Measurements from ENCODE around the gene CNTF. TPM values are rescaled to one million over a fixed set of nuclear protein-coding genes. Genes with fewer than 3 reads are reported as not detected.

Gene CNTF
- total RNA-seq, 1 experiment from 2014 or later = 1.6 TPM

GRCh38 chr11:58625826-58626460 is 3.5 kb downstream of the CNTF start:
- ATAC-seq = peak; percentile 53
- Histone ChIP-seq H3K4me3 (ENCODE audit: low read length) (no peak overlapping the region), H4K20me1 (ENCODE audit: low read length) (peaks cover 5% of the 10 kb centered on the region; the same call in 1 of the 2 replicates), H3K9ac (ENCODE audit: low read length) (no peak overlapping the region), H3K9me3 (ENCODE audit: low read length) (no peaks in the 10 kb centered on the region), H3K9me2 (replicated peaks; ENCODE audit: low read length) (no peaks in the 10 kb centered on the region), H3K4me1 (ENCODE audit: insufficient read depth, low read length) (peaks cover 35% of the 10 kb centered on the region), H3K4me2 (ENCODE audit: low read length) (no peak overlapping the region), H3K27me3 (ENCODE audit: low read length) (no peaks in the 10 kb centered on the region), H3K79me2 (ENCODE audit: low read length) (no peaks in the 10 kb centered on the region), H3K36me3 (ENCODE audit: low read depth, low read length) (peaks cover 43% of the 10 kb centered on the region), H2AFZ (ENCODE audit: low read length) (no peak overlapping the region), H3F3A (ENCODE audit: low read length, unreplicated experiment) (no peaks in the 10 kb centered on the region), H3K27ac (ENCODE audit: low read length) (no peak overlapping the region)
- no TSS peak for BruUV-seq (replicated peaks)
- TF ChIP-seq EZH2 (IDR thresholded peaks at IDR 0.05; ENCODE audit: low read length, unreplicated experiment) = no peak
- no peak for TF ChIP-seq EZH2phosphoT487 (IDR thresholded peaks at IDR 0.05; ENCODE audit: borderline replicate concordance, low read length)
- no peak for TF ChIP-seq CTCF (conservative IDR thresholded peaks at IDR 0.05; ENCODE audit: low read depth, low read length)
- DNase-seq = peak; percentile 31
- POLR2A ChIA-PET (ENCODE audit: unreplicated experiment) = no interaction called here
- intact Hi-C loops (cut with micrococcal nuclease) = no loop called here
- CTCF ChIA-PET = interaction anchor here (0.6 kb wide), 1 partner anchor 1236 kb away, joined by 4 read pairs; no protein-coding TSS in a partner anchor

- Histone ChIP-seq H3K36me3 (ENCODE audit: low read depth, low read length) (peaks cover 32% of the 10 kb centered on the region), H3K9me2 (replicated peaks; ENCODE audit: low read length) (no peaks in the 10 kb centered on the region), H3K79me2 (ENCODE audit: low read length) (no peaks in the 10 kb centered on the region), H3K4me3 (ENCODE audit: low read length) (no peak overlapping the region), H3K4me2 (ENCODE audit: low read length) (peak overlapping the region; percentile 33), H3K9me3 (ENCODE audit: low read length) (no peaks in the 10 kb centered on the region), H3K27me3 (ENCODE audit: low read length) (no peaks in the 10 kb centered on the region), H3F3A (ENCODE audit: low read length, unreplicated experiment) (no peaks in the 10 kb centered on the region), H3K27ac (ENCODE audit: low read length) (peak overlapping the region; percentile 20), H2AFZ (ENCODE audit: low read length) (no peak overlapping the region), H3K4me1 (ENCODE audit: insufficient read depth, low read length) (peaks cover 35% of the 10 kb centered on the region), H4K20me1 (ENCODE audit: low read length) (peaks cover 5% of the 10 kb centered on the region; the same call in 1 of the 2 replicates), H3K9ac (ENCODE audit: low read length) (no peak overlapping the region)
- intact Hi-C loops (cut with micrococcal nuclease) = no loop called here
- ATAC-seq = no peak
- ChIA-PET CTCF (interaction anchor here (0.6 to 1.3 kb wide), 3 partner anchors 59 to 503 kb away, joined by 4 to 6 read pairs (median 4); no protein-coding TSS in a partner anchor), POLR2A (ENCODE audit: unreplicated experiment) (interaction anchor here (0.7 kb wide), 1 partner anchor 19 kb away, joined by 4 read pairs; no protein-coding TSS in a partner anchor)
- TF ChIP-seq EZH2 (IDR thresholded peaks at IDR 0.05; ENCODE audit: low read length, unreplicated experiment) = no peak
- TF ChIP-seq CTCF (conservative IDR thresholded peaks at IDR 0.05; ENCODE audit: low read depth, low read length) = no peak
- TF ChIP-seq EZH2phosphoT487 (IDR thresholded peaks at IDR 0.05; ENCODE audit: borderline replicate concordance, low read length) = no peak
- no peak for DNase-seq
- BruUV-seq (replicated peaks) = no TSS peak
Observed at GRCh38 chr11:58626934-58627483, 4.5 kb downstream of the CNTF start.

- ATAC-seq (no peak), DNase-seq (no peak)
- H3K27ac ChIP-seq (ENCODE audit: low read length) = no peak overlapping the region
- no peak overlapping the region for H2AFZ ChIP-seq (ENCODE audit: low read length)
- no TSS peak for BruUV-seq (replicated peaks)
- no peak overlapping the region for H3K4me2 ChIP-seq (ENCODE audit: low read length)
- intact Hi-C loops (cut with micrococcal nuclease) = no loop called here
- CTCF ChIA-PET = interaction anchor here (0.6 kb wide), 1 partner anchor 361 kb away, joined by 3 read pairs; the partner anchor contains the start of gene OR10W1
- H3K36me3 ChIP-seq (ENCODE audit: low read depth, low read length) = peaks cover 18% of the 10 kb centered on the region
- H3K9ac ChIP-seq (ENCODE audit: low read length) = no peak overlapping the region
- POLR2A ChIA-PET (ENCODE audit: unreplicated experiment) = no interaction called here
- peaks cover 35% of the 10 kb centered on the region for H3K4me1 ChIP-seq (ENCODE audit: insufficient read depth, low read length)
- H3K9me3 ChIP-seq (ENCODE audit: low read length) = no peaks in the 10 kb centered on the region
- no peaks in the 10 kb centered on the region for H3K27me3 ChIP-seq (ENCODE audit: low read length)
- H3K9me2 ChIP-seq (replicated peaks; ENCODE audit: low read length) = no peaks in the 10 kb centered on the region
- H3F3A ChIP-seq (ENCODE audit: low read length, unreplicated experiment) = no peaks in the 10 kb centered on the region
- no peaks in the 10 kb centered on the region for H3K79me2 ChIP-seq (ENCODE audit: low read length)
- TF ChIP-seq CTCF (conservative IDR thresholded peaks at IDR 0.05; ENCODE audit: low read depth, low read length) (no peak), EZH2 (IDR thresholded peaks at IDR 0.05; ENCODE audit: low read length, unreplicated experiment) (no peak), EZH2phosphoT487 (IDR thresholded peaks at IDR 0.05; ENCODE audit: borderline replicate concordance, low read length) (no peak)
- H3K4me3 ChIP-seq (ENCODE audit: low read length) = no peak overlapping the region
- peaks cover 5% of the 10 kb centered on the region; the same call in 1 of the 2 replicates for H4K20me1 ChIP-seq (ENCODE audit: low read length)
Observed at GRCh38 chr11:58628446-58628845, 6.0 kb downstream of the CNTF start.
